Superior temporal gyrus (tissue), 1 donor: ENCODE measurements around the gene NTN3.

Source experiments
- DNase-seq: peaks from one replicate; pipeline ENCODE4 v3.0.0-alpha.2; 2016; ENCODE audit errors: extremely low spot score

Gene NTN3

GRCh38 chr16:2497116-2497630, 26.1 kb downstream of the NTN3 start:
- no peak for DNase-seq

GRCh38 chr16:2497695-2498484, 26.8 kb downstream of the NTN3 start:
- DNase-seq: no peak

GRCh38 chr16:2498531-2499253, 27.6 kb downstream of the NTN3 start:
- DNase-seq: no peak

- no peak for DNase-seq
These were observed 28.4 kb downstream of the NTN3 start for GRCh38 chr16:2499454-2499853.

GRCh38 chr16:2499890-2500429, 28.9 kb downstream of the NTN3 start:
- DNase-seq: no peak

GRCh38 chr16:2500430-2500917, 29.4 kb downstream of the NTN3 start:
- no peak for DNase-seq

- peak; percentile 89 for DNase-seq
These were observed 30.0 kb downstream of the NTN3 start for GRCh38 chr16:2500918-2501750.

- no peak for DNase-seq
These were observed 31.1 kb downstream of the NTN3 start for GRCh38 chr16:2501946-2502895.

GRCh38 chr16:2505695-2506094, 34.6 kb downstream of the NTN3 start:
- no peak for DNase-seq

- DNase-seq: no peak
These were observed 36.1 kb downstream of the NTN3 start for GRCh38 chr16:2507052-2507659.

- no peak for DNase-seq
These were observed 36.6 kb downstream of the NTN3 start for GRCh38 chr16:2507665-2508064.

- DNase-seq: no peak
These were observed 37.8 kb downstream of the NTN3 start for GRCh38 chr16:2508722-2509400.

GRCh38 chr16:2511128-2511800, 40.2 kb downstream of the NTN3 start:
- DNase-seq: peak; percentile 57

- no peak for DNase-seq
These were observed 41.1 kb downstream of the NTN3 start for GRCh38 chr16:2511996-2512734.

- DNase-seq: no peak
These were observed 41.8 kb downstream of the NTN3 start for GRCh38 chr16:2512735-2513404.

- DNase-seq: peak; percentile 91
These were observed 42.6 kb downstream of the NTN3 start, which contains the start of gene ATP6V0C for GRCh38 chr16:2513405-2514332. Gene ATP6V0C (plus strand): TSS chr16:2513952. CDS start chr16:2514104, 152 bp downstream.
